Activated CD4-positive, alpha-beta memory T cell treated with anti-CD3 and anti-CD28 coated beads for 36 hours (primary cell): ENCODE measurements around the gene LRIT3. TPM values are rescaled to one million over a fixed set of nuclear protein-coding genes. Genes with fewer than 3 reads are reported as not detected.

Experiments
- CTCF ChIA-PET: fragments of 350-600 bp; sonication (Branson Sonifier 250); formaldehyde crosslinking; loops from one replicate; lab custom pipeline; 2021; ENCODE audit warnings: antibody characterized with exemption, inconsistent platforms; lab: Charles Lee
- POLR2A ChIA-PET: fragments of 350-600 bp; sonication (Branson Sonifier 250); formaldehyde crosslinking; loops from one replicate; lab custom pipeline; 2021; ENCODE audit warnings: antibody characterized with exemption; lab: Charles Lee
- DNase-seq: peaks from one replicate; pipeline ENCODE4 v3.0.0-alpha.2; 2020
- H3K27ac Mint-ChIP-seq: one replicate; pipeline ENCODE4 v1.8.0; 2021; ENCODE audit warnings: mixed read lengths
- H3K27me3 Mint-ChIP-seq: one replicate; pipeline ENCODE4 v1.8.0; 2021; ENCODE audit warnings: mixed read lengths
- H3K36me3 Mint-ChIP-seq: one replicate; pipeline ENCODE4 v1.8.0; 2021; ENCODE audit warnings: mixed read lengths
- H3K4me1 Mint-ChIP-seq: one replicate; pipeline ENCODE4 v1.8.0; 2021; ENCODE audit warnings: low read depth, mixed read lengths
- H3K4me3 Mint-ChIP-seq: one replicate; pipeline ENCODE4 v1.8.0; 2021; ENCODE audit warnings: mild to moderate bottlenecking, mixed read lengths
- H3K9me3 Mint-ChIP-seq: one replicate; pipeline ENCODE4 v1.8.0; 2021; ENCODE audit warnings: mixed read lengths
- intact Hi-C: fragments of 100-400 bp; cut with micrococcal nuclease; formaldehyde crosslinking; loops from one replicate; pipeline ENCODE4 v1.15.1; 2023
- total RNA-seq, 2 experiments: library from RNA; stranded (reverse); gene quantifications; one replicate each; pipeline ENCODE4 v1.2.3, GENCODE V29; 2021

The LRIT3 gene, protein sequence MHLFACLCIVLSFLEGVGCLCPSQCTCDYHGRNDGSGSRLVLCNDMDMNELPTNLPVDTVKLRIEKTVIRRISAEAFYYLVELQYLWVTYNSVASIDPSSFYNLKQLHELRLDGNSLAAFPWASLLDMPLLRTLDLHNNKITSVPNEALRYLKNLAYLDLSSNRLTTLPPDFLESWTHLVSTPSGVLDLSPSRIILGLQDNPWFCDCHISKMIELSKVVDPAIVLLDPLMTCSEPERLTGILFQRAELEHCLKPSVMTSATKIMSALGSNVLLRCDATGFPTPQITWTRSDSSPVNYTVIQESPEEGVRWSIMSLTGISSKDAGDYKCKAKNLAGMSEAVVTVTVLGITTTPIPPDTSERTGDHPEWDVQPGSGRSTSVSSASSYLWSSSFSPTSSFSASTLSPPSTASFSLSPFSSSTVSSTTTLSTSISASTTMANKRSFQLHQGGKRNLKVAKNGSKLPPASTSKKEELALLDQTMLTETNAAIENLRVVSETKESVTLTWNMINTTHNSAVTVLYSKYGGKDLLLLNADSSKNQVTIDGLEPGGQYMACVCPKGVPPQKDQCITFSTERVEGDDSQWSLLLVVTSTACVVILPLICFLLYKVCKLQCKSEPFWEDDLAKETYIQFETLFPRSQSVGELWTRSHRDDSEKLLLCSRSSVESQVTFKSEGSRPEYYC
- under 1 TPM; 0.10 to 0.14 TPM for total RNA-seq

DNA sequence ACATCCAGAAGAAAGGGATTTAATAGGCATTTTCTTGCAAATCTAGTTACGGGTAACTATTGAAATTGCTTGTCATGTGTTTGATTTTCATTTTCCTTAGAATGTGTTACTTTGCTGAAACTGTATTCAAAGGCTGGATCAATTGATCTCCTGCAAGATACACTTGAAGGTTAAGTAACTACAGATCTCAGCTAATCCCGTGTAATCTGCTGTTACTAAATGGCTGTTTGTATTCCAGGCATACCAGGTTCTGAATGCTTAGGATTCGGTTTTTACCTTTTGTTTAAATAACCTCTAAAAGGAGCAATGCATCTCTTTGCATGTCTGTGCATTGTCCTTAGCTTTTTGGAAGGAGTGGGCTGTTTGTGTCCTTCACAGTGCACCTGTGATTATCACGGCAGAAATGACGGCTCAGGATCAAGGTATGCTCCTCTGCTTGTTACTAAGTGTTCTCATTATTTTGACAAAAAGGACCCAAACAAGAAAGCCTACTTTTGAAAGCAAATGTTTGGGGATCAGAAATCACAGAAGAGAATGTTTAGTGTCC lies at the start of gene LRIT3:
LRIT3 (plus strand) TSS at position 212 of the 547 bp plus-strand sequence; CDS start at position 307, 95 bp downstream.
- Mint-ChIP-seq H3K27ac (no peak within 1 kb of the TSS), H3K9me3 (no peaks in the 10 kb centered on the region), H3K4me3 (no peak within 1 kb of the TSS), H3K36me3 (peaks cover 8% of the 10 kb centered on the region), H3K27me3 (no peaks in the 10 kb centered on the region), H3K4me1 (no peaks in the 10 kb centered on the region)
- intact Hi-C loops, result no loop called here
- DNase-seq, result no peak
- CTCF ChIA-PET, result no interaction called here
- POLR2A ChIA-PET, result no interaction called here

DNA sequence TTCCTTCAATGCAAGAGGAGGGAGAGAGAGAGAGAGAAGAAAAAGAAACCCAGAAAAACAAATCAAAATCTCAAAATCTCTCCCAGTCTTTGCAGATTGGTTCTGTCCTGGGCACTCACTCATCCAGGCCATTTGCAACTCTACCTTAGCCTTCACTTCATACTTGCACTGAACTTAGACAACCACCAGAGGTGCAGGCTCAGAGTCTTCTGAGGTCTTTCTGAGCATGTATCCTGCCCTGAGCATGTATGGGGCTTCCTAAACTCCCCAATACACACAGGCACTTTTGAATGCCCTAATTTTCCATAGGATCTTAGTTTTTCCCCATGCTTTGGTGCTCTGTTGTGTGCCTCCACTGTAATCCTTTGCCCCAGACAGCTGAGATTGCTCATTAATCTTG lies 49.0 kb upstream of the LRIT3 start:
- peaks cover 7% of the 10 kb centered on the region for H3K36me3 Mint-ChIP-seq
- intact Hi-C loops, result no loop called here
- H3K4me3 Mint-ChIP-seq, result no peak overlapping the region
- peaks cover 18% of the 10 kb centered on the region for H3K9me3 Mint-ChIP-seq
- POLR2A ChIA-PET, result no interaction called here
- DNase-seq, result no peak
- H3K4me1 Mint-ChIP-seq, result no peaks in the 10 kb centered on the region
- no peak overlapping the region for H3K27ac Mint-ChIP-seq
- peaks cover 4% of the 10 kb centered on the region for H3K27me3 Mint-ChIP-seq
- CTCF ChIA-PET, result no interaction called here

DNA sequence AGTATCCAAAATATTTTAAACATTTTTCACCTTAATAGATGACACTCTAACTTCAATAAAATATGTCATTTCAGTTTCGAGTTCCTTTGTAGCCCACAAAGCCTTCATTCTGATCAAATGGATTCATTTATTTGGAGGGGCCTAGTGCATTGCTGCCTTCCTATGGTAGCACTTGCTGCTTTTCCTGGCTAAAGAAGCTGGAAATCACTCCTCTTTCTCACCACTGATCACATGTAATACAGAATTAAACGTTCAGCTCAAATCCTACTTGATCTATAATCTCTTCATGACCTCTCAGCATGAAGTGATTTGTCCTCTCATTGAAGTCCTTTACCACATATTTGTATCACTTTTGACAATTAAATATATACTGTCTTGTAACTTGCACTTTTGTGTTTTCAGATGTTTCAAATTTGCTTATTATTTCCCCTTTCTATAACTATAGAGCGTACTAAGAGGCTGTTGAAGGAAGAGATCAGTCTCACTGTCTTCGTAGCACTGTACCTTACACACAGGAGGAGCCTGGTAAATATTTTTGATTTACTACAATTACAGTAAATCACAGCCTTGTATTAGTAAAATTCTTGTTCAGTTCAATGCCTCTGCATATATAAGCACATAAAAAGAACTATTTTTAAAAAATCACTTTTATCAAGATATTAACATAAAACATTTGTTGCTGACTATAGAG lies 46.7 kb upstream of the LRIT3 start:
- ChIA-PET POLR2A (no interaction called here), CTCF (no interaction called here)
- no peak overlapping the region for H3K4me3 Mint-ChIP-seq
- intact Hi-C loops, result loop anchor here (5.0 kb wide), 1 partner anchor 99 kb away; the partner anchor contains the start of gene CASP6
- no peak for DNase-seq
- no peaks in the 10 kb centered on the region for H3K4me1 Mint-ChIP-seq
- no peaks in the 10 kb centered on the region for H3K36me3 Mint-ChIP-seq
- H3K27ac Mint-ChIP-seq, result no peak overlapping the region
- H3K9me3 Mint-ChIP-seq, result peaks cover 5% of the 10 kb centered on the region
- peaks cover 3% of the 10 kb centered on the region for H3K27me3 Mint-ChIP-seq

DNA sequence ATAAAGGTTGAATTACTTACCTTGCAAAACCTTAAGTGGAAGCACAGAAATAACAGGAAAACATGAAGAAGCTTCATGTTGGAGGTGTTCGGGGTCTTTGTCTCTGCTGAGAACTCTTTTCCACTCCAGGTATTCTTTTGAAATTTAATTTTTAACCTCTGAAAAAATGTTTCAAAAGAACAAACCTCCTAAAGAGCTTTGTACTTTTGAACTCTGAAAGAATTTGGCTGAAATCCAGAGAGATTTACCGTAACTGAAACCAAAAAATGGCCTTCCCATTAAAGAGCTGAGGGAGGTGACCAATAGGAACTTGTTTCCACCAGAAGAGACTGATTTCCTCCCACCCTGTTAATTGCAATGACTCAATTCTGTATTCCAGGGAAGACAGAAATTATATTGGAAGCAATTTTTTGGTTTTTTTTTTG lies 46.0 kb upstream of the LRIT3 start, which contains the start of gene CFI:
CFI (minus strand) TSS at position 105 of the 425 bp plus-strand sequence; CDS start at position 77, 28 bp downstream.
- ChIA-PET POLR2A (no interaction called here), CTCF (no interaction called here)
- DNase-seq, result no peak
- Mint-ChIP-seq H3K36me3 (no peaks in the 10 kb centered on the region), H3K4me3 (no peak within 1 kb of the TSS), H3K9me3 (no peaks in the 10 kb centered on the region), H3K27me3 (peaks cover 3% of the 10 kb centered on the region), H3K4me1 (no peaks in the 10 kb centered on the region), H3K27ac (no peak within 1 kb of the TSS)
- intact Hi-C loops, result loop anchor here (5.0 kb wide), 1 partner anchor 100 kb away; the partner anchor contains the start of gene CASP6

DNA sequence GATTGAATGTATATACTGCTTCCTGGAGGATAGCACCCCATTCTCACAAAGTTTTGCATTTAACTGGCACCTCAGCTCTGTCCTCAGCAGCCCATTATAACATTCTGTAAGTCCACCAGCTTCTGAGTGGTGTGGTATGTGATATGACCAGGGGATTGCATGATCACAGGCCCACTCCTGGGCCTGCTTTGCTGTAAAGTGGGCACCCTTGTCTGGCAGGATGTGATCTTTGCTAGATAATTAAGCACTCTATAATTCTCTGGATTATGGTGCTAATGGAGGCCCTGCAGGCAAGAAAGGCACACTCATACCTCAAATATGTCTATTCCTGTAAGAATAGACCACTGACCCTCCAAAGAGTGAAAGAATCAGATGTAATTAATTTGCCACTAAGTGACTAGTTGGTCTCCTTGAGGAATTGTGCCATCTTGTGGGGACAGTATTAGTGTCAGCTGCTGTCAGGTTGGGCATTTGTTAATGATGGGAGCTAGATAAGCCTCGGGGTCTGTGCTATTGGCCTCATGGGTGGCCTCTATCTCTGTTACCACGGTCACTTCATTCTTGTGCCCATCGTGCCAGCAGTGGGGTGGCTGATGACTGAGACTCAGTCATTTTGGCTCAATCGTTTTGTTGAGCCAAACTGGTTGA lies 43.9 kb upstream of the LRIT3 start:
- Mint-ChIP-seq H3K36me3 (no peaks in the 10 kb centered on the region), H3K27me3 (peaks cover 3% of the 10 kb centered on the region), H3K4me3 (no peak overlapping the region), H3K4me1 (no peaks in the 10 kb centered on the region), H3K9me3 (no peaks in the 10 kb centered on the region), H3K27ac (no peak overlapping the region)
- peak; percentile 16 for DNase-seq
- ChIA-PET POLR2A (no interaction called here), CTCF (interaction anchor here (0.6 to 1.1 kb wide), 6 partner anchors 103 to 384 kb away, joined by 3 to 4 read pairs (median 4); no protein-coding TSS in a partner anchor)
- intact Hi-C loops, result loop anchor here (1.0 to 5.0 kb wide), 2 partner anchors 102 to 382 kb away; partner anchors contain the start of gene CASP6

DNA sequence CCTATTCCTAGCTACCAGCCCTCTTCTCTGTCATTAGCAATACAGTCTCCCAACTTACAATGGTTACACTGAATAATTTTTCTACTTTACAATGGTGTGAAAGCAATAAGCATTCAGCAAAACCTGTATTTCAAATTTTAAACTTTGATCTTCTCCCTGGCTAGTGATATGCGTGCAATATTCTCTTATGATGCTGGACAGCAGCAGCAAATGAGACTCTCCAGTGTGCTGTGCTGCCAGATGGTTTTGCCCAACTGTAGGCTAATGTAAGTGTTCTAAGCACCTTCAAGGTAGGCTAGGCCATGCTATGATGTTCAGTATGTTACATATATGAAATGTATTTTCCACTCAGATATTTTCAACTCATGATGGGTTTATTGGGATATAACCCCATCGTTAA lies 38.3 kb upstream of the LRIT3 start:
- Mint-ChIP-seq H3K9me3 (no peaks in the 10 kb centered on the region), H3K27ac (no peak overlapping the region), H3K4me1 (peaks cover 4% of the 10 kb centered on the region), H3K27me3 (peaks cover 3% of the 10 kb centered on the region), H3K36me3 (no peaks in the 10 kb centered on the region), H3K4me3 (no peak overlapping the region)
- ChIA-PET POLR2A (no interaction called here), CTCF (no interaction called here)
- no peak for DNase-seq
- intact Hi-C loops, result no loop called here

DNA sequence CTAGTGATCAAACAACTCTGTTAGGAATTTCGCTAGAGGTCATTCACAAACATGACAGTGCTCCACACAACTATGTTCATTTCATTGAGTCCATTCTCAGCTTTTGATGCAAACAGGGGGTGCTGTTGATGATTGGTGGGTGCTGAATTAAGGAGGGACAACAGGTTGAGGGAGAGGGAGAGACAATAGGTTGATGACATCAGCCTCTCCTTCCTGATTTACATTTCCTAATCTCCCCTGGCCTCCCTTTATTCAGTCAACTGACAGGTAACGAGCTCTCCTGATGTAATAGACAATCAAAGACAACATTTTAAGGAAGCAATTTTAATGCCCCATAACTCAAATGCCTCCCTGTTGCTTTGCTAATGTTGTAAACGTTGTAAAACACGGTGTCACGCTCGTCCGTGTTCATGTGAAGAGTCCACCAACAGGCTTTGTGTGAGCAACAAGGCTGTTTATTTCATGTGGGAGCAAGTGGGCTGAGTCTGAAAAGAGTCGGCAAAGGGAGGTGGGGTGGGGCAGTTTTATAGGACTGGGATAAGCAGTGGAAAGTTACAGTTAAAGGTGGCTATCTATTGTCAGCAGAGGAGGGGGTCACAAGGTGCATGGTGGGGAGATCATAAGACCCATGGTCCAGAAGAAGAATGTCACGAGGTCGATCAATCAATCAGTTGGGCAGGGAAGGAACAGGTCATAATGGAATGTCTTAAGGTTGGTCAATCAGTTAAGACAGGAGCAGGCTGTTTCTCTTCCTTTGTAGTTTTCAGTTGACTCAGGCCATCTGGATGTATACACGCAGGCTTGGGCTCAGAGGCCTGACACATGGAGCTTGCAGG lies 37.1 kb upstream of the LRIT3 start:
- no peak for DNase-seq
- POLR2A ChIA-PET, result no interaction called here
- Mint-ChIP-seq H3K27me3 (no peaks in the 10 kb centered on the region), H3K4me1 (peaks cover 6% of the 10 kb centered on the region), H3K36me3 (peaks cover 2% of the 10 kb centered on the region), H3K27ac (no peak overlapping the region), H3K4me3 (no peak overlapping the region), H3K9me3 (no peaks in the 10 kb centered on the region)
- CTCF ChIA-PET, result no interaction called here
- intact Hi-C loops, result no loop called here

DNA sequence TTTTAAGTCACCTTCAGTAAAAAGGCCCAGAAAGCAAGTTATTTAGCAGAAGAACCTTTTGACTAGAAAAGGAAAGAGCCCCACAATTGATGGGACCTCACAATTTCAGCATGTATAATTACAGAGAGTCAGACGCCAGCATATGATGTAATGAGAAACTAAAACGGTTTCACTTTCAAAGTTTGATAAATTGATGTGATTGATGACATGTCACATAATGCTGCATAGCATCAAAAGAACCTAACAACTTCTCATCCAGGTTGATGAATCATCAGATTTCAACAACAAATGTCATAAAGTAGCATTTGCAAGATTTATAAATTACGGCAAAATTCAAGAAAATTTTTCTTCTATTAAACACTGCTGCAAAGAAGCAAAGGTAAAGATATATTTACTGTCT lies 36.2 kb upstream of the LRIT3 start:
- DNase-seq, result no peak
- Mint-ChIP-seq H3K9me3 (no peaks in the 10 kb centered on the region), H3K27ac (no peak overlapping the region), H3K4me3 (no peak overlapping the region), H3K27me3 (no peaks in the 10 kb centered on the region), H3K4me1 (peaks cover 13% of the 10 kb centered on the region), H3K36me3 (peaks cover 3% of the 10 kb centered on the region)
- CTCF ChIA-PET, result no interaction called here
- POLR2A ChIA-PET, result no interaction called here
- intact Hi-C loops, result no loop called here

DNA sequence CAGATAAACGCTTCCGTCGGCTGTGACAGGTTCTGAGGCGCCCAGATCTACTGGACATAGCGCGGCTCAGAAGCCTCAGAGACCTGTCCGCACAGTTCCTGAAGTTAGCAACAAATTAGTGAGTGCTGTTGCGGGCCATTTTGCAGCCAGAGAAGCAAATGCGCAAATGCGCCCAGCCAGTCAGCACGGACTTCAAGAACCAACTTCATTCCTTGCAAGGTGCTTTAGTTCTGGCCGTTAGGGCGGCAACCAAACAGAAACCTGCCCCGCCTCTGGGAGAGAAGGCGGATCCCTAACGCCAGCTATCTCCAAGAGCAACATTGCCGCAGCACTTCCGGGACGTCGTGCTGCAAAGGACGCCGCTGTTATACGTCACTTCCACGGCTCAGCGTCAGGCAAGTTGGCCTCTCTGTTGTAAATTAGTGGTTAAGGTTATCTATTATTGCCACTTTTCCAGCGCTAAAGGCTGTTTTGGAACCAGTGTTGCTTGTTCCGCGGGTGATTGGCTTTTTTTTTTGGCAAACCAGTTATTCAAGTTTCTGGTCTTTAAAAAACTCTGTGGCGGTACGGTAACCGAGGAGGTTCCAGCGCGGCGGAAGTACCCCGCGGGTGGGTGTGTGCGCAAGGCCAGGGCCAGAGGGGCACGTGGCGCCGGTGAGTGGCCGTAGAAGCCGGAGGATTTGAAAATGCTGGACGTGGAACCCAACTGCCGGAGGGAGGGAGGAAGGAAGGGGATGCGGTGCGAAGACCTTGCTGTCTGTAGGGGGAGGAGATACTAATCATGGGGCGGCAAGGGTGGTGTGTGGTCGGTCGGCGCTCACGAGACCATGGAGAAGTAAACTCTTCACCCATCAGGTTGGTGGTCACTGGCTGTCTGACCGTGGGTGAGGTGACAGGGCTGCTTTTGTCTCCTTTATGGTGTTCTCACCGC lies 32.5 kb upstream of the LRIT3 start, which contains the start of gene GAR1:
GAR1 (plus strand) TSS at position 612 of the 931 bp plus-strand sequence. CDS start 403 bp downstream, outside the sequence.
- H3K27me3 Mint-ChIP-seq, result no peaks in the 10 kb centered on the region
- peak within 1 kb of the TSS; percentile 99 for H3K4me3 Mint-ChIP-seq
- peak; percentile 94 for DNase-seq
- intact Hi-C loops, result loop anchor here (1.0 to 5.0 kb wide), 8 partner anchors 85 to 843 kb away; partner anchors contain the start of genes CASP6, PLA2G12A and SEC24B
- ChIA-PET CTCF (interaction anchor here (0.7 to 2.3 kb wide), 6 partner anchors 11 to 481 kb away, joined by 3 to 8 read pairs (median 4); partner anchors contain the start of genes CASP6, MCUB and SEC24B), POLR2A (interaction anchor here (1.0 kb wide), 1 partner anchor 382 kb away, joined by 4 read pairs; the partner anchor contains the start of gene SEC24B)
- H3K4me1 Mint-ChIP-seq, result peaks cover 39% of the 10 kb centered on the region
- no peaks in the 10 kb centered on the region for H3K9me3 Mint-ChIP-seq
- peak within 1 kb of the TSS; percentile 96 for H3K27ac Mint-ChIP-seq
- H3K36me3 Mint-ChIP-seq, result peaks cover 34% of the 10 kb centered on the region

DNA sequence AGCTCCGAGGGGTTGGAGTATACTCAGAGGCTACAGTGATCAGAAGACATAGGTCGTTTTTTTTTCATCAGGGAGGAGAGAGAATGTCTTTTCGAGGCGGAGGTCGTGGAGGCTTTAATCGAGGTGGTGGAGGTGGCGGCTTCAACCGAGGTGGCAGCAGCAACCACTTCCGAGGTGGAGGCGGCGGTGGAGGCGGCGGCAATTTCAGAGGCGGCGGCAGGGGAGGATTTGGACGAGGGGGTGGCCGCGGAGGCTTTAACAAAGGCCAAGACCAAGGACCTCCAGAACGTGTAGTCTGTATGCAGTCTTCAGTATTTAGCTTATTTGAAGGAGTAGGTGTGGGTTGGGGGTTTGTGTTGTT lies 31.8 kb upstream of the LRIT3 start:
- peak overlapping the region; percentile 96 for H3K27ac Mint-ChIP-seq
- H3K27me3 Mint-ChIP-seq, result no peaks in the 10 kb centered on the region
- H3K4me3 Mint-ChIP-seq, result peak overlapping the region; percentile 99
- intact Hi-C loops, result loop anchor here (2.0 to 5.0 kb wide), 3 partner anchors 481 to 844 kb away; no protein-coding TSS in a partner anchor
- ChIA-PET POLR2A (no interaction called here), CTCF (interaction anchor here (1.6 to 2.3 kb wide), 3 partner anchors 11 to 383 kb away, joined by 4 to 7 read pairs (median 5); partner anchors contain the start of genes CASP6 and SEC24B)
- H3K9me3 Mint-ChIP-seq, result no peaks in the 10 kb centered on the region
- H3K36me3 Mint-ChIP-seq, result peaks cover 39% of the 10 kb centered on the region
- DNase-seq, result peak; percentile 69
- peaks cover 45% of the 10 kb centered on the region for H3K4me1 Mint-ChIP-seq
